Upper lobe of right lung (tissue), 1 donor: ENCODE results near the gene ATP2B1. TPM values are rescaled to one million over a fixed set of nuclear protein-coding genes. Genes with fewer than 3 reads are reported as not detected.

ENCODE experiments used
- ATAC-seq: fragments of 200-7000 bp; cut with Tn5 transposase; one replicate; pipeline ENCODE4 v1.9.1; 2020; ENCODE audit warnings: mild to moderate bottlenecking, moderate library complexity
- DNase-seq: peaks from one replicate; pipeline ENCODE4 v3.0.0-alpha.2; 2020
- H3K27ac ChIP-seq: fragments of 200-600 bp; one replicate; pipeline ENCODE4 v1.8.0; 2022
- H3K27me3 ChIP-seq: fragments of 200-600 bp; one replicate; pipeline ENCODE4 v1.8.0; 2022; ENCODE audit warnings: mild to moderate bottlenecking
- H3K36me3 ChIP-seq: fragments of 200-600 bp; one replicate; pipeline ENCODE4 v1.8.0; 2022
- H3K4me1 ChIP-seq: fragments of 200-600 bp; one replicate; pipeline ENCODE4 v1.8.0; 2022
- H3K4me3 ChIP-seq: fragments of 200-600 bp; one replicate; pipeline ENCODE4 v1.8.0; 2022; ENCODE audit warnings: mild to moderate bottlenecking
- H3K9me3 ChIP-seq: fragments of 200-600 bp; one replicate; pipeline ENCODE4 v1.8.0; 2022
- CTCF ChIP-seq: fragments of 200-600 bp; IDR thresholded peaks from one replicate; pipeline ENCODE4 v1.8.0; 2022; ENCODE audit warnings: antibody characterized with exemption
- intact Hi-C: fragments of 100-400 bp; cut with DNase I; formaldehyde crosslinking; loops from one replicate; pipeline ENCODE4 v1.11.0; 2022
- total RNA-seq: library from RNA; stranded (reverse); fragmentation: NEBNext Ultra II Directional; extraction: Animal tissue kit (Norgen Biotek cat#: 25700); gene quantifications from one replicate; pipeline ENCODE4 v1.2.1, GENCODE V29; 2021
- donor health status: DM: no; HTN: yes; CAD: no; lungs with severe emphysema.

Gene ATP2B1
- total RNA-seq, 1 donor from 2014 or later = 46.6 TPM

DNA sequence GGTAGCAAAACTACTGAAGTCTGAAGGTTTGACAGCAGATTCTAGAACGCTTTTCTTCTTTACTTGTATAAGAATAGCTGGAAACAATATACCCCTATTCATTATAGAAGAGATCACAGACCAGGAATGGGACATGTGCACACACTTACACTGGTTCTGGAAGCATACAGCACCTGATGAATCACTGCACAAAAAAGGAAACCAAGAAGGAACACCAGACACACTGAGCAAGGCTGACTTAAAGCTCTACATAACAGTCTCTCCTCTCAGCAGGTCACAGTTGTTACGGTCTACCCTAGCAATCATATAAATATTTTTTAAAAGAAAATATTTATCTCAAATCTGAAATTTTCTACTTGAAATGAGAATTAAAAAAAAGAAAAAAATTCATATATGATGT lies 13.5 kb downstream of the ATP2B1 start:
- H3K9me3 ChIP-seq = no peaks in the 10 kb centered on the region
- no peaks in the 10 kb centered on the region for H3K27me3 ChIP-seq
- DNase-seq (no peak), ATAC-seq (peak; percentile 23)
- H3K4me1 ChIP-seq = peaks cover 23% of the 10 kb centered on the region
- no peak for TF ChIP-seq CTCF
- intact Hi-C loops = no loop called here
- no peaks in the 10 kb centered on the region for H3K36me3 ChIP-seq
- no peak overlapping the region for H3K27ac ChIP-seq
- no peak overlapping the region for H3K4me3 ChIP-seq

- ATAC-seq = no peak
- intact Hi-C loops = no loop called here
- Histone ChIP-seq H3K36me3 (no peaks in the 10 kb centered on the region), H3K27me3 (no peaks in the 10 kb centered on the region), H3K4me1 (peaks cover 23% of the 10 kb centered on the region), H3K4me3 (no peak overlapping the region), H3K27ac (no peak overlapping the region), H3K9me3 (no peaks in the 10 kb centered on the region)
- no peak for DNase-seq
- TF ChIP-seq CTCF = no peak
These were observed 14.1 kb downstream of the ATP2B1 start for GRCh38 chr12:89694542-89694941.

DNA sequence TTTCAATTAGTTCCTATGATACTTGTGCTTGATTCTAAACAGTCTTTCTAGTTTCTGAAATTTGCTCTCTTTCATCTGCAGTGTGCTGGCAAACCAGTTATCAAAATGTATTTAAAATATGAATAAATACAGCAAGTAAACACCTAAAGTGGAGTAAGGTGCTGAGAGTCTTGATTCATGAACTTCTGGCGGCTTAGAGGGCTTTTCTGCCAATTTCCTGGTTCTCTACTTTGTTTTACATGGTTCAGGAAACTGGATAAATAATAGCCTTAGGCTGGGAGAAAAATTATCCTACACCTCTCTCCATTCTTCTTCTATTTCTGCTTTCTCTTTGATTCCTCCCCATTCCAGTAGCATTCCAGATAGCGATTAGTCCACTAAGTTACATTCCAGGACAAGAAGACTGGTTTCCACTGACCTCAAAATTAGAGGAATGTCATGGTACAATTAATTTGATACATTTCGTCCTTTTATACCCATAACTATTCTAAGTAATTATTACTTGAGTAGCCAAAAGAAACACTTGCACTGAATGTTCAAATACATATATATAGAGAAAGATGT lies 14.9 kb downstream of the ATP2B1 start:
- no peak overlapping the region for H3K27ac ChIP-seq
- ATAC-seq (peak; percentile 62), DNase-seq (no peak)
- H3K4me3 ChIP-seq = no peak overlapping the region
- no peaks in the 10 kb centered on the region for H3K27me3 ChIP-seq
- H3K4me1 ChIP-seq = peaks cover 23% of the 10 kb centered on the region
- intact Hi-C loops = no loop called here
- H3K36me3 ChIP-seq = no peaks in the 10 kb centered on the region
- TF ChIP-seq CTCF = no peak
- no peaks in the 10 kb centered on the region for H3K9me3 ChIP-seq

- ATAC-seq = no peak
- intact Hi-C loops = no loop called here
- Histone ChIP-seq H3K9me3 (no peaks in the 10 kb centered on the region), H3K27ac (no peak overlapping the region), H3K36me3 (no peaks in the 10 kb centered on the region), H3K4me1 (peaks cover 23% of the 10 kb centered on the region), H3K4me3 (no peak overlapping the region), H3K27me3 (no peaks in the 10 kb centered on the region)
- DNase-seq = no peak
- TF ChIP-seq CTCF = no peak
These were observed 16.2 kb downstream of the ATP2B1 start for GRCh38 chr12:89692439-89692838.

DNA sequence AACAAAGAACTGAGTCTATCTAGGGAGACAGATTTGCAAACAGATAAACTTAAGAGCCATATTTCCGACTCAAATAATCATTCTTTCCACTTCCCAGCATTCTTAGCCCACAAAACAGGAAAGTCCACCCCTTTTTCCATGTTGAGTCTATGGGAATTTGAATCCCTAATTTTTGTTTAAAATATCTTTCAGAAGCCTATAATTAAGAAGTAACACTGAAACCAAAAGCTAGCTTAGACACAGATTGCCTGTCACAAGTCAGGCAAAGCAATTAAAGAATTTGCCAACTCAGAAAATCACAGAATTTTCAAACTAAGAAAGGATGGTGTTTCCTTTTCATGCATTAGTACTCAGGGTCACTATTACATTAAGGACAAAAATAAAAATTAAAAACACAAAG lies 17.0 kb downstream of the ATP2B1 start:
- H3K27ac ChIP-seq = no peak overlapping the region
- no peaks in the 10 kb centered on the region for H3K9me3 ChIP-seq
- no peaks in the 10 kb centered on the region for H3K27me3 ChIP-seq
- intact Hi-C loops = no loop called here
- TF ChIP-seq CTCF = no peak
- ATAC-seq (no peak), DNase-seq (no peak)
- H3K4me1 ChIP-seq = peaks cover 23% of the 10 kb centered on the region
- H3K36me3 ChIP-seq = no peaks in the 10 kb centered on the region
- H3K4me3 ChIP-seq = no peak overlapping the region

- no peaks in the 10 kb centered on the region for H3K36me3 ChIP-seq
- DNase-seq = no peak
- intact Hi-C loops = no loop called here
- no peak overlapping the region for H3K27ac ChIP-seq
- H3K27me3 ChIP-seq = no peaks in the 10 kb centered on the region
- ATAC-seq = no peak
- H3K9me3 ChIP-seq = no peaks in the 10 kb centered on the region
- peaks cover 25% of the 10 kb centered on the region for H3K4me1 ChIP-seq
- H3K4me3 ChIP-seq = no peak overlapping the region
- TF ChIP-seq CTCF = no peak
These were observed 17.7 kb downstream of the ATP2B1 start for GRCh38 chr12:89690925-89691324.
